Right atrium auricular region (tissue), 2 donors: ENCODE measurements around the gene CMPK1. TPM values are rescaled to one million over a fixed set of nuclear protein-coding genes. Genes with fewer than 3 reads are reported as not detected.

ENCODE experiments used
- DNase-seq: peaks from one replicate; pipeline ENCODE4 v3.0.0-alpha.2; 2019; ENCODE audit warnings: low spot score
- H3K27ac ChIP-seq, 2 donors: fragments of 200-600 bp; sonication (generic); 1 replicate in 1 of 2; 2 replicates in 1 of 2; pipeline ENCODE4 v1.5.1; 2016 to 2019
- H3K27me3 ChIP-seq, 2 donors: fragments of 200-600 bp; sonication (generic); one replicate each; pipeline versions ENCODE4 v1.5.1 to v1.6.0; 2017 to 2019
- H3K36me3 ChIP-seq: fragments of 200-600 bp; sonication (generic); one replicate; pipeline ENCODE4 v1.5.1; 2016
- H3K4me1 ChIP-seq, 2 donors: fragments of 200-600 bp; sonication (generic); one replicate each; pipeline versions ENCODE4 v1.5.1 to v1.6.0; 2017 to 2019
- H3K4me3 ChIP-seq, 2 donors: fragments of 200-600 bp; sonication (generic); 1 replicate in 1 of 2; 2 replicates in 1 of 2; pipeline ENCODE4 v1.5.1; 2017 to 2019; ENCODE audit warnings: mild to moderate bottlenecking in 1 of 2, moderate library complexity in 1 of 2
- H3K9me3 ChIP-seq, 2 donors: fragments of 200-600 bp; sonication (generic); one replicate each; pipeline ENCODE4 v1.5.1; 2019
- CTCF ChIP-seq, 2 donors: fragments of 200-600 bp; sonication (generic); IDR thresholded peaks; one replicate each; pipeline ENCODE4 v1.5.1; 2019; ENCODE audit warnings: antibody characterized with exemption in 2 of 2
- total RNA-seq, 2 donors: library from RNA; depleted of rRNA; stranded (reverse); fragments of >200 nt; gene quantifications; one replicate each; pipeline ENCODE4 v1.1.0, GENCODE V29; 2016

Gene CMPK1
- total RNA-seq, 2 donors from 2014 or later = 51.4 to 72.3 TPM

GRCh38 chr1:47371016-47371517, 37.5 kb downstream of the CMPK1 start:
- no peaks in the 10 kb centered on the region for H3K4me1 ChIP-seq

GRCh38 chr1:47374501-47374900, 40.9 kb downstream of the CMPK1 start:
- Histone ChIP-seq H3K9me3 (no peaks in the 10 kb centered on the region), H3K4me1 (no peaks in the 10 kb centered on the region), H3K4me3 (no peak overlapping the region), H3K27me3 (no peaks in the 10 kb centered on the region), H3K36me3 (peaks cover 57% of the 10 kb centered on the region), H3K27ac (no peak overlapping the region)
- TF ChIP-seq CTCF (IDR thresholded peaks at IDR 0.05) = no peak
- DNase-seq = no peak

More at GRCh38 chr1:47371016-47371517, 37.5 kb downstream of the CMPK1 start:
- no peak for DNase-seq
- H3K9me3 ChIP-seq = no peaks in the 10 kb centered on the region
- H3K27me3 ChIP-seq = no peaks in the 10 kb centered on the region
- TF ChIP-seq CTCF (IDR thresholded peaks at IDR 0.05) = no peak
- H3K36me3 ChIP-seq = peaks cover 65% of the 10 kb centered on the region
- H3K4me3 ChIP-seq = no peak overlapping the region
- H3K27ac ChIP-seq = no peak overlapping the region

- no peak for TF ChIP-seq CTCF (IDR thresholded peaks at IDR 0.05)
- Histone ChIP-seq H3K27ac (no peak overlapping the region), H3K9me3 (no peaks in the 10 kb centered on the region), H3K27me3 (no peaks in the 10 kb centered on the region), H3K36me3 (peaks cover 34% of the 10 kb centered on the region), H3K4me3 (no peak overlapping the region), H3K4me1 (no peaks in the 10 kb centered on the region)
- DNase-seq = no peak
Measured at GRCh38 chr1:47378147-47378546, 44.6 kb downstream of the CMPK1 start.

- H3K4me1 ChIP-seq = no peaks in the 10 kb centered on the region
- TF ChIP-seq CTCF (IDR thresholded peaks at IDR 0.05) = no peak
- H3K36me3 ChIP-seq = peaks cover 10% of the 10 kb centered on the region
Measured at GRCh38 chr1:47380699-47381098, 47.1 kb downstream of the CMPK1 start.

GRCh38 chr1:47382399-47382983, 48.9 kb downstream of the CMPK1 start:
- Histone ChIP-seq H3K9me3 (no peaks in the 10 kb centered on the region), H3K27me3 (no peaks in the 10 kb centered on the region), H3K27ac (no peak overlapping the region), H3K4me3 (no peak overlapping the region), H3K4me1 (no peaks in the 10 kb centered on the region), H3K36me3 (peaks cover 4% of the 10 kb centered on the region)
- no peak for DNase-seq
- TF ChIP-seq CTCF (IDR thresholded peaks at IDR 0.05) = no peak

More at GRCh38 chr1:47380699-47381098, 47.1 kb downstream of the CMPK1 start:
- H3K9me3 ChIP-seq = no peaks in the 10 kb centered on the region
- H3K27ac ChIP-seq = no peak overlapping the region
- DNase-seq = no peak
- H3K27me3 ChIP-seq = no peaks in the 10 kb centered on the region
- H3K4me3 ChIP-seq = no peak overlapping the region

- Histone ChIP-seq H3K9me3 (no peaks in the 10 kb centered on the region), H3K36me3 (peaks cover 4% of the 10 kb centered on the region), H3K4me1 (no peaks in the 10 kb centered on the region), H3K27me3 (no peaks in the 10 kb centered on the region), H3K27ac (no peak overlapping the region), H3K4me3 (no peak overlapping the region)
- TF ChIP-seq CTCF (IDR thresholded peaks at IDR 0.05) = no peak
- DNase-seq = no peak
Measured at GRCh38 chr1:47384083-47384482, 50.5 kb downstream of the CMPK1 start.
